A673 (cell line): ENCODE results near the gene MOB3C.

Experiments used
- EZH2 ChIP-seq: fragments of 200-600 bp; sonication (generic); IDR thresholded peaks from 2 replicates; pipeline ENCODE4 v1.6.1; 2017; ENCODE audit warnings: borderline replicate concordance, low read depth, mild to moderate bottlenecking, mixed read lengths, antibody characterized with exemption, low read length; ENCODE audit not compliant: poor library complexity, severe bottlenecking
- TF ChIP-seq, protein P1 (sequence below): fragments of 300-800, 200-600 bp; sonication (generic); conservative IDR thresholded peaks from 2 replicates; pipeline ENCODE4 v1.5.1; 2017; ENCODE audit warnings: low read depth, mild to moderate bottlenecking, antibody characterized with exemption, low read length, moderate library complexity, mixed read lengths

DNA sequence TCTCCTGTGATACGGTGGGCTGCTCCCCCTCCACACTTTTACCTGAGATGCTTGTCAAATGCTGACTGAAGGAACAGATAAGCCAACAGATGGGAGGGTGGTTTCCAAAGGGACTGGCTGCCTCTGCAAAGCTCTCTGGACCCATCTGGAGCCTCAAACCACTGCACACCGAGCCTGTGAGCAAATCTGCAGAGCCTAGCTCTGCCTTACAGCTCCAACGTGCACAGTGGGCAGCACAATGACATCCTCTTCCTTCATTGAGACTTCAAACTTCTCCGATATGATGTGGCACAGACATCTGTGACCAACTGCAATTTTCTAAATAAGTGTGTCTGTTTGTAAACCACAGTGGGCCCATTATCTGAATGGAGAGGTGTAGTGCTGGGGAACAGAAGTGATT is 38.9 kb downstream of the MOB3C start:
- TF ChIP-seq, protein P1, sequence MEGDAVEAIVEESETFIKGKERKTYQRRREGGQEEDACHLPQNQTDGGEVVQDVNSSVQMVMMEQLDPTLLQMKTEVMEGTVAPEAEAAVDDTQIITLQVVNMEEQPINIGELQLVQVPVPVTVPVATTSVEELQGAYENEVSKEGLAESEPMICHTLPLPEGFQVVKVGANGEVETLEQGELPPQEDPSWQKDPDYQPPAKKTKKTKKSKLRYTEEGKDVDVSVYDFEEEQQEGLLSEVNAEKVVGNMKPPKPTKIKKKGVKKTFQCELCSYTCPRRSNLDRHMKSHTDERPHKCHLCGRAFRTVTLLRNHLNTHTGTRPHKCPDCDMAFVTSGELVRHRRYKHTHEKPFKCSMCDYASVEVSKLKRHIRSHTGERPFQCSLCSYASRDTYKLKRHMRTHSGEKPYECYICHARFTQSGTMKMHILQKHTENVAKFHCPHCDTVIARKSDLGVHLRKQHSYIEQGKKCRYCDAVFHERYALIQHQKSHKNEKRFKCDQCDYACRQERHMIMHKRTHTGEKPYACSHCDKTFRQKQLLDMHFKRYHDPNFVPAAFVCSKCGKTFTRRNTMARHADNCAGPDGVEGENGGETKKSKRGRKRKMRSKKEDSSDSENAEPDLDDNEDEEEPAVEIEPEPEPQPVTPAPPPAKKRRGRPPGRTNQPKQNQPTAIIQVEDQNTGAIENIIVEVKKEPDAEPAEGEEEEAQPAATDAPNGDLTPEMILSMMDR, result no peak
- no peak for TF ChIP-seq EZH2
